Thymus (tissue), 11 donors: ENCODE results near the gene SYTL3. TPM values are rescaled to one million over a fixed set of nuclear protein-coding genes. Genes with fewer than 3 reads are reported as not detected.
"Not testable (repeated sequence)": the region's sequence is repeated elsewhere in the genome, so short reads cannot be mapped to it uniquely, and the experiment has no call there.

ENCODE experiments used
- DNase-seq, 9 donors: peaks; one replicate each; pipeline ENCODE4 v3.0.0-alpha.2; 2013; ENCODE audit warnings: low spot score in 9 of 9, low read depth in 6 of 9, missing footprints in 1 of 9
- H3K27ac ChIP-seq, 2 donors: one replicate each; pipeline ENCODE4 v1.5.1; 2013; ENCODE audit warnings: control low read depth in 1 of 2, low read depth in 1 of 2, low read length in 1 of 2, mild to moderate bottlenecking in 1 of 2, moderate library complexity in 1 of 2
- H3K27me3 ChIP-seq, 2 donors: one replicate each; pipeline ENCODE4 v1.5.1; 2013; ENCODE audit warnings: low read length in 1 of 2; ENCODE audit not compliant: control insufficient read depth in 2 of 2, insufficient read depth in 1 of 2
- H3K36me3 ChIP-seq, 2 donors: one replicate each; pipeline ENCODE4 v1.5.1; 2013; ENCODE audit warnings: low read length in 1 of 2, mild to moderate bottlenecking in 1 of 2, moderate library complexity in 1 of 2; ENCODE audit not compliant: control insufficient read depth in 2 of 2, insufficient read depth in 2 of 2
- H3K4me1 ChIP-seq, 2 donors: one replicate each; pipeline ENCODE4 v1.5.1; 2013; ENCODE audit warnings: low read length in 2 of 2; ENCODE audit not compliant: control insufficient read depth in 2 of 2, insufficient read depth in 2 of 2
- H3K4me3 ChIP-seq, 2 donors: one replicate each; pipeline ENCODE4 v1.5.1; 2013; ENCODE audit warnings: low read length in 2 of 2, control low read depth in 1 of 2, mild to moderate bottlenecking in 1 of 2
- H3K9me3 ChIP-seq, 2 donors: one replicate each; pipeline ENCODE4 v1.5.1; 2013; ENCODE audit warnings: low read length in 1 of 2, mild to moderate bottlenecking in 1 of 2; ENCODE audit not compliant: control insufficient read depth in 2 of 2, insufficient read depth in 1 of 2
- WGBS: extraction: QIAGEN DNeasy Blood & Tissue Kit; methylation state at CpG from one replicate; pipeline ENCODE4 v1.1.7; 2013; 5-methylcytosine and 5-hydroxymethylcytosine counted together
- polyA plus RNA-seq: library from polyadenylated mRNA; stranded (reverse); fragments of 200-250 nt; gene quantifications from one replicate; pipeline ENCODE4 v1.2.3, GENCODE V29; 2013
- total RNA-seq: library from RNA; stranded (reverse); fragments of 120-200 nt; gene quantifications from one replicate; pipeline ENCODE4 v1.2.4, GENCODE V29; 2013
- donor health status: healthy.

The SYTL3 gene
- total and polyA plus RNA-seq, 2 donors = 22.6 to 109 TPM

DNA sequence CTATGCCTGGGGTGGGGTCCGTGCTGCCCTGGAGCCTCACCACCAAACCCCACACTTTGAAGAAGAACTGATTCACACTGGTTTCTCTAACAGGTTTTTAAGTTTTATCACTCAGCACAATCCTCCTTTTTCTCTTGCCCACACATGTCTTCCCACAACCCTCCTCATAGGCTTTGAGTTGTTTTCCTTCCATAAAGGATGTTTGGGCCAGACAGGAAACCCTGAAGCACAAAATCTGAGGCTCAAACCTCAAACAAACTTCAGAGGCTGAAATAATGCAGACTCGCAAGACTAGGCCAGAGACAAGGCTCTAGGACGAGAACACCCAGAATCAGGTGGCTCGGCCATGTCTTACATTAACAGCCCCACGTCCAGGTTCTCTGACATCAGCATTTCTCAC is 134.0 kb downstream of the SYTL3 start:
- peaks cover 0 to 3% of the 10 kb centered on the region in 2 donors for H3K4me1 ChIP-seq
- H3K27me3 ChIP-seq = no peaks in the 10 kb centered on the region
- H3K9me3 ChIP-seq = no peaks in the 10 kb centered on the region
- 92% methylated on average over 5 of the region's 5 CpGs for WGBS
- H3K36me3 ChIP-seq = peaks cover 78 to 90% of the 10 kb centered on the region in 2 donors
- no peak for DNase-seq
- H3K4me3 ChIP-seq = no peak overlapping the region
- no peak overlapping the region for H3K27ac ChIP-seq

DNA sequence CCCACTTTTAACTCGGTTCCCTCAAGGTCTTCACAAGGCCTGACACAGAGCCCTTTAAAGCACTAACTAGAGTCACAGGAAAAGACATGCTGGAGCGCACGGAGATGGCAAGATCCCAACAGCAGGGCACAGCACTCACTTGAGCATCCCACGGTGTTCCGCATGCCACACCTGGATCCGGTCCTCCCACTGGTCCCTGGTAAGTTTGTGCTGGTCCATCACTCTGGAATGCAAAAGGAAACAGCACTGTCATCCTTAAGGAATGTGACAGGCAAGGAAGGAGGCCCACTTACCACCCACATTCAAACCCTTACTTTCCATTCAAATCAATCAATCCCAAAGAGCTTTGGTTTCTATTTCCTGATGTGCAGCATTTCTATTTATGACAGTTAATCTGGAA is 134.7 kb downstream of the SYTL3 start:
- Histone ChIP-seq H3K36me3 (peaks cover 80 to 87% of the 10 kb centered on the region in 2 donors), H3K4me1 (peaks cover 2 to 8% of the 10 kb centered on the region in 2 donors), H3K27ac (no peak overlapping the region), H3K4me3 (no peak overlapping the region), H3K9me3 (no peaks in the 10 kb centered on the region), H3K27me3 (no peaks in the 10 kb centered on the region)
- DNase-seq = no peak
- WGBS = 89% methylated on average over 6 of the region's 6 CpGs

DNA sequence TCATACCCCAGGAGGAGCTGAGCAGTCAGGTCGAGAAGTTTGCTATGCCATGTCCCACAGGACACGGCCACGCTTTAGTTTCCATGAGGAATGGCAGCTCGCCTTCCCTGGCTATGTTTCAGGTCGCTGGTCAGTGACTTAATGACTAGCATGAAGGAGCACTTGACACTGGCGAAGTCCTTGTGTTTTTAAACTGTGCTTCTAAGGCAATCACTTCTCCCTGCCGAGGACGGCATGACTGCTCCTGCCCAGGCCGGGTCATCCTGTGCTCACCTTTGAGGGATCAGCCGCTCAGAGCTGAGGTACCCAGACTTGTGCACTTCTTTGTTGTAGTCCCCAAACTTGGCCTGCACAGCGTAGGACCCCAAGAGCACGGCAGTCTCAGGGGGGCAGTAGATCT is 135.2 kb downstream of the SYTL3 start:
- H3K4me1 ChIP-seq = peaks cover 4 to 13% of the 10 kb centered on the region in 2 donors
- DNase-seq = no peak
- WGBS = 98% methylated on average over 12 of the region's 12 CpGs
- H3K27me3 ChIP-seq = no peaks in the 10 kb centered on the region
- H3K9me3 ChIP-seq = no peaks in the 10 kb centered on the region
- H3K27ac ChIP-seq = no peak overlapping the region
- no peak overlapping the region for H3K4me3 ChIP-seq
- H3K36me3 ChIP-seq = peaks cover 80 to 87% of the 10 kb centered on the region in 2 donors

DNA sequence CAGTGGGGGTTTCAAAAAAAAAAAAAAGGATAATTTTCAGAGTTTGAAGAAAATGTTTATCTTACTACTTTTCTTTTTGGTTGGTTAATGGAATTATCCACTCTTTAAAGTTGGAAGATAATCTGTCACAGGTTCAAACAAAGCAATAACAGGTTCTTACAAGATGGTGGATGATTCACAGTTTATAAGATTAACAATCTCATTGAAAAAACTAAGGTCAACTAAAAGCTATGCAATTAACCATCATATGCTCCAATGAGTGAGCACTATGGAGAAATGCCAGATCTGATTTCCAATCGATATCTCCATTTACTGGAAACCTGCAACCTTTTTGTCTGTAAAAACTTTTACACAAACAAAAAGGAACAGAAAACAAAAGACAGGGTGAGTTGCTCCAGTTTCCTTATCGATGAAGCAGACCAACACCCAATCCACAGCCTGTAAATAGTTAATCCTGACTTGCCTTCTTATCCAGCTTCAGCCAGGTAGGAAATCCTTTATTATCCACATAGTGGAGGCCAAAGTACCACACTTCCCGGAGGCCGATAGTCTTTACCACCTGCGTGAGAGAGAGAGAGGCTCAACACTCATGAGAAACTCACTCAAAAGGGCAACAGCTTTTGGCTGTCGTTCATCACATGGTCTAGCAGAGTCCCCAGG is 136.9 kb downstream of the SYTL3 start:
- H3K9me3 ChIP-seq = no peaks in the 10 kb centered on the region
- H3K36me3 ChIP-seq = peaks cover 64 to 71% of the 10 kb centered on the region in 2 donors
- WGBS = 98% methylated on average over 6 of the region's 6 CpGs
- DNase-seq = no peak
- no peak overlapping the region for H3K4me3 ChIP-seq
- peaks cover 4 to 21% of the 10 kb centered on the region in 2 donors for H3K4me1 ChIP-seq
- no peak overlapping the region for H3K27ac ChIP-seq
- H3K27me3 ChIP-seq = no peaks in the 10 kb centered on the region

DNA sequence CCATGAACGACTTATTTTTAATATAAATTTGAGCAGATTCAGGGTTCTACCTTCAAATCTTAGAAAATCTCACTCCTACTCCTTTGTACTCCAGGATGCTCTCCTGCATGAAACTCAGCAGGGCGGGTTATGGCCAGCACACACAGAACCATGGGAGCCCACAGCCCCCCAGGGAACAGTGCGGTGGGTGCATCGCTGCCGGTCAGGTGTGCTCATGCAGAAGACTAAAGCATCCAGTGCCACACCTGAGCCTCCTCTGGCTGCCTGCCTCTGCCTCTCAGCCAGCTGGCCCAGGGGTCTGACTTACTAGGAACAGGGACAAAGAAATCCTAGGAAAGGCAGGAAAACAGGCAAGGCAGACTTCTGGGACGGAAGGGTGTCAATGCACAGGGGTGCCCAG is 137.5 kb downstream of the SYTL3 start:
- H3K4me3 ChIP-seq = no peak overlapping the region
- H3K9me3 ChIP-seq = no peaks in the 10 kb centered on the region
- peaks cover 58 to 64% of the 10 kb centered on the region in 2 donors for H3K36me3 ChIP-seq
- 89% methylated on average over 6 of the region's 6 CpGs for WGBS
- H3K4me1 ChIP-seq = peaks cover 4 to 21% of the 10 kb centered on the region in 2 donors
- no peaks in the 10 kb centered on the region for H3K27me3 ChIP-seq
- H3K27ac ChIP-seq = no peak overlapping the region
- DNase-seq = no peak

DNA sequence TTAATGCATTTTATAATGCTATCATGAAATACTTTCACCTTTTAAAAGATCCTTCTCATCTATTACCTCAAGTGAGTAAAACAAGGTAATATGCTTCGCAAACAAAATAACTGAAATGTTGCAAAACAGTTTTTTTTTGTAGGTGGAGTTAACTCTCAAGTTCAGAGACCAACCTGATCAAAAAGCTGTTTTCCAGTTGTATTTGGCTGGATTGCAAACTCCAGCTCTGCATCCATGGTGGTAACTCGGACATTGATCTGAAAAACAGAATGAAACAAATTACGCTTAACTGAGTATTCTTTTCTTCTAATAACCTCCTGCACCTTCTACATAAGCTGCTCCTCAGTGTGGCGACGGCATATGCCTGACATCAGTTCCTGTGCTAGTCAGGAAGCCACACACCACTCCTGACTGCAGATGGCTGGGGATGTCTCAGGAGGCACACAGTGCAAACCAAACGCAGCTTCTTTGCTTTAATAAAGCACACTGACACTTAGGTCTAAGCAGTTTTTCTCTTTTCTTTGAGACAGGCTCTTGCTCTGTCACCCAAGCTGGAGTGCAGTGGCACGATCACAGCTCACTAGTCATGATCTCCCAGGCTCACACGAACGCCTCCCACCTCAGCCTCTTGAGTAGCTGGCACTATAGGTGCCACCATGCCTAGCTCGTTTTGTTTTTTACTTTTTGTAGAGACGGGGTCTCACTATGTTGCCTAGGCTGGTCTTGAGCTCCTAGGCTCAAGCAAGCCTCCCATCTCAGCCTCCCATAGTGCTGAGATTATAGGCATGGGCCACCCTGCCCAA is 139.5 kb downstream of the SYTL3 start:
- peak overlapping the region in 1 of 2 donors; percentile 2 for H3K4me3 ChIP-seq
- 38% methylated on average over 11 of the region's 11 CpGs for WGBS
- peaks cover 38 to 48% of the 10 kb centered on the region in 2 donors for H3K36me3 ChIP-seq
- H3K27ac ChIP-seq = peak overlapping the region; percentile 78 to 91
- peaks cover 6 to 21% of the 10 kb centered on the region in 2 donors for H3K4me1 ChIP-seq
- H3K27me3 ChIP-seq = no peaks in the 10 kb centered on the region
- peak; percentile 48 to 87 (median 62) for DNase-seq
- H3K9me3 ChIP-seq = no peaks in the 10 kb centered on the region

DNA sequence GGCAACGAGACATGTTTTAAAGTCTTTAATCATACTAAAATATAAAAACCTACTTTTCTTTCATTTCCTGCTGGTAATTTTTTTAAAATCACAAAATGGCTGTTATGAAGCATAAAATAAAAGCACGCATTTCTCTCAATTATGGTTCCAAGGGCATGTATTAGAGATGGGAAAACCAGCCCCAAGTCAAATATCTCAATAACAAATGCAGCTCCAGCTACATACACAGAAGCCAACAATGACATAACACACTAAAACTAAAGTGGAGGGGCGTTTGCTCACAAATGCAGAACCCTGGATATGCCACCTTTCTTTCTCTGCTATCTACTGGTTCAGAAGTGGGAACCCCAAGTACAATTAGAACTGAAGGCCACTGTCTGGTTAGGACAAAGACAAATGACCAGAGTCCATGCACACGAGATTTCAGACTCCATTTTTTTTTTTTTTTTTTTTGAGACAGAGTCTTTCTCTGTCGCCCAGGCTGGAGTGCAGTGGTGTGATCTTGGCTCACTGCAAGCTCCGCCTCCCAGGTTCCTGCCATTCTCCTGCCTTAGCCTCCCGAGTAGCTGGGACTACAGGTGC is 141.5 kb downstream of the SYTL3 start:
- Histone ChIP-seq H3K9me3 (no peaks in the 10 kb centered on the region), H3K27ac (no peak overlapping the region), H3K36me3 (peaks cover 23 to 33% of the 10 kb centered on the region in 2 donors), H3K27me3 (no peaks in the 10 kb centered on the region), H3K4me1 (peaks cover 6 to 25% of the 10 kb centered on the region in 2 donors), H3K4me3 (no peak overlapping the region)
- DNase-seq = no peak
- WGBS = 95% methylated on average over 7 of the region's 7 CpGs

DNA sequence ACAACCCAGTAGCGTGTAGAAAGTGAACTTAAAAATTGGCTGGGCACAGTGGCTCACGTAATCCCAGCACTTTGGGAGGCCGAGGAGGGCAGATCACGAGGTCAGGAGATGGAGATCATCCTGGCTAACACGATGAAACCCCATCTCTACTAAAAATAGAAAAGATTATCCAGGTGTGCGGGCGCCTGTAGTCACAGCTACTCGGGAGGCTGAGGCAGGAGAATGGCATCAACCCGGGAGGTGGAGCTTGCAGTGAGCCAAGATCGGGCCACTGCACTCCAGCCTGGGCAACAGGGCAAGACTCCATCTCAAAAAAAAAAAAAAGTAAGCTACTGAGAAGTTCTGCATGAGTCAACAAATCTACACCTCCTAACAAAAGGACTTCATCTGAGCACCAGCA is 142.7 kb downstream of the SYTL3 start:
- H3K9me3 ChIP-seq, DNase-seq, H3K27ac ChIP-seq, H3K27me3 ChIP-seq, H3K4me3 ChIP-seq: not testable (repeated sequence)
- H3K4me1 ChIP-seq = peaks cover 6 to 28% of the 10 kb centered on the region in 2 donors
- 88% methylated on average over 10 of the region's 10 CpGs for WGBS
- peaks cover 15 to 21% of the 10 kb centered on the region in 2 donors for H3K36me3 ChIP-seq

DNA sequence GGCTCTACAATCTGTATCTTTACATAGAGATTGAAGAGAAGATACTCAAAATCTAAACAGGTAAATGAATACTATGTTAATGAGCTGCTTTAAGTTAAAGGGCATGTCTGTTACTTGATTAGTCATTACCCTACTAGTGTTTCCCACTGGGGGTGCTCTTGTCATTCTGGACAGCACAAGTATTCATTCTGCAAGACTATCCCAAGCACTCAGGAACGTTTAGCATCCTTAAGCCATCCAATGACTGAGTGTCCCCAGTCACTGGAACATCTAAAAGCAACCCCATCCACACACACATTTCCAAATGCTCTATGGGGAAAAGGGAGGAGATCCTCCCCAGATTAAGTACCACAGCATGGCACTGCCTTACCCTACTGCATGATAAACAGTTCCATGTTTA is 143.6 kb downstream of the SYTL3 start:
- Histone ChIP-seq H3K4me1 (peaks cover 6 to 30% of the 10 kb centered on the region in 2 donors), H3K36me3 (peaks cover 5 to 16% of the 10 kb centered on the region in 2 donors), H3K27me3 (no peaks in the 10 kb centered on the region), H3K4me3 (no peak overlapping the region), H3K27ac (no peak overlapping the region), H3K9me3 (no peaks in the 10 kb centered on the region)
- 79% methylated on average over 1 of the region's 1 CpG for WGBS
- DNase-seq = peak in 1 of 9 donors; percentile 40
